Vagina (tissue), 2 donors: ENCODE data around the gene SPECC1L.

Experiments used
- POLR2A ChIP-seq, 2 donors: fragments of 450-650 bp; IDR thresholded peaks; one replicate each; pipeline ENCODE4 v1.6.1; 2017; ENCODE audit warnings: antibody characterized with exemption in 2 of 2, mild to moderate bottlenecking in 2 of 2, moderate library complexity in 2 of 2
- POLR2AphosphoS5 ChIP-seq, 2 donors: sonication (generic); formaldehyde crosslinking; IDR thresholded peaks; one replicate each; pipeline ENCODE4 v1.9.0; 2017; ENCODE audit warnings: antibody characterized with exemption in 2 of 2, mild to moderate bottlenecking in 2 of 2, low read depth in 1 of 2; ENCODE audit not compliant: insufficient read depth in 1 of 2
- TF ChIP-seq, protein P1 (sequence below), 3 experiments: fragments of 450-650 bp in 2 of 3; fragments of 200-600 bp in 1 of 3; sonication (generic) in 1 of 3; IDR thresholded peaks; one replicate each; pipeline ENCODE4 v1.5.1; 2017 to 2019; ENCODE audit warnings: antibody characterized with exemption in 3 of 3, mild to moderate bottlenecking in 2 of 3, moderate library complexity in 2 of 3

DNA sequence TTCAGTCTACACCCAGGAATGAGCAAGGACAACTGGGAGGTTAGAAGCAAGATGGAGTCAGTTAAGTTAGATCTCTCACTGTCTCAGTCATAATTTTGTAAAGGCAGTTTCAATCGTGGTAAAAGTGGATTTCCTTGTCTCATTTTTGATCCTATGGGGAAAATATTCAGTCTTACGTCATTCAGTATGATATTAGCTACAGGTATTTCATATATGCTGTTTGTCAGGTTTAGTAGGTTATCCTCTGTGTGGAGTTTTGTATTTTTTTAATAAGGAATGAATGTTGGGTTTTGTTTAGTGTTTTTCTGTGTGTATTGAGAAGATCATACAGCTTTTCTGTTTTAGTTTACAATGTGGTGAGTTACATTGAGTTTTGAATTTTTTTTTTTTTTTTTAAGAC is 11.8 kb downstream of the SPECC1L start:
- TF ChIP-seq, protein P1, sequence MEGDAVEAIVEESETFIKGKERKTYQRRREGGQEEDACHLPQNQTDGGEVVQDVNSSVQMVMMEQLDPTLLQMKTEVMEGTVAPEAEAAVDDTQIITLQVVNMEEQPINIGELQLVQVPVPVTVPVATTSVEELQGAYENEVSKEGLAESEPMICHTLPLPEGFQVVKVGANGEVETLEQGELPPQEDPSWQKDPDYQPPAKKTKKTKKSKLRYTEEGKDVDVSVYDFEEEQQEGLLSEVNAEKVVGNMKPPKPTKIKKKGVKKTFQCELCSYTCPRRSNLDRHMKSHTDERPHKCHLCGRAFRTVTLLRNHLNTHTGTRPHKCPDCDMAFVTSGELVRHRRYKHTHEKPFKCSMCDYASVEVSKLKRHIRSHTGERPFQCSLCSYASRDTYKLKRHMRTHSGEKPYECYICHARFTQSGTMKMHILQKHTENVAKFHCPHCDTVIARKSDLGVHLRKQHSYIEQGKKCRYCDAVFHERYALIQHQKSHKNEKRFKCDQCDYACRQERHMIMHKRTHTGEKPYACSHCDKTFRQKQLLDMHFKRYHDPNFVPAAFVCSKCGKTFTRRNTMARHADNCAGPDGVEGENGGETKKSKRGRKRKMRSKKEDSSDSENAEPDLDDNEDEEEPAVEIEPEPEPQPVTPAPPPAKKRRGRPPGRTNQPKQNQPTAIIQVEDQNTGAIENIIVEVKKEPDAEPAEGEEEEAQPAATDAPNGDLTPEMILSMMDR (IDR thresholded peaks at IDR 0.05) = no peak
- TF ChIP-seq POLR2A (IDR thresholded peaks at IDR 0.05) (no peak), POLR2AphosphoS5 (IDR thresholded peaks at IDR 0.05; ENCODE audit: insufficient read depth in 1 of 2, low read depth in 1 of 2) (no peak)
